GM10248 (cell line): ENCODE measurements around the gene SOHLH1.

Experiments
- CTCF ChIA-PET: fragments of 300-600 bp; sonication (Branson Sonifier 250); formaldehyde crosslinking; extraction: SDS; loops from one replicate; lab custom pipeline; 2021; ENCODE audit warnings: antibody characterized with exemption; lab: Yijun Ruan, JAX
- POLR2A ChIA-PET: fragments of 350-650 bp; sonication (Branson Sonifier 250); formaldehyde crosslinking; extraction: SDS; loops from one replicate; lab custom pipeline; 2020; ENCODE audit warnings: antibody characterized with exemption; lab: Yijun Ruan, JAX
- DNase-seq: peaks from one replicate; pipeline ENCODE4 v3.0.0; 2012; ENCODE audit errors: extremely low spot score
- CTCF ChIP-seq: IDR thresholded peaks from 2 replicates; pipeline ENCODE4 v1.5.1; 2012; ENCODE audit warnings: mild to moderate bottlenecking, low read depth; ENCODE audit errors: extremely low read depth, missing control alignments, control extremely low read depth

Gene SOHLH1

GRCh38 chr9:135647884-135648283 is 51.4 kb downstream of the SOHLH1 start:
- ChIA-PET CTCF (no interaction called here), POLR2A (no interaction called here)
- DNase-seq: no peak
- TF ChIP-seq CTCF: no peak

- no peak for TF ChIP-seq CTCF
- ChIA-PET POLR2A (no interaction called here), CTCF (no interaction called here)
- no peak for DNase-seq
These were observed 54.6 kb downstream of the SOHLH1 start for GRCh38 chr9:135644631-135645218.
